ENCODE measurements around the gene UXS1.

GRCh38 chr2:106116248-106116647 is 77.9 kb downstream of the UXS1 start:
- TF ChIP-seq SIN3A (conservative IDR thresholded peaks at IDR 0.05 in 1 of 2, IDR thresholded peaks at IDR 0.05 in 1 of 2; ENCODE audit: low read depth in 1 of 2, low read length in 2 of 2) = no peak
- TF ChIP-seq, protein P1, sequence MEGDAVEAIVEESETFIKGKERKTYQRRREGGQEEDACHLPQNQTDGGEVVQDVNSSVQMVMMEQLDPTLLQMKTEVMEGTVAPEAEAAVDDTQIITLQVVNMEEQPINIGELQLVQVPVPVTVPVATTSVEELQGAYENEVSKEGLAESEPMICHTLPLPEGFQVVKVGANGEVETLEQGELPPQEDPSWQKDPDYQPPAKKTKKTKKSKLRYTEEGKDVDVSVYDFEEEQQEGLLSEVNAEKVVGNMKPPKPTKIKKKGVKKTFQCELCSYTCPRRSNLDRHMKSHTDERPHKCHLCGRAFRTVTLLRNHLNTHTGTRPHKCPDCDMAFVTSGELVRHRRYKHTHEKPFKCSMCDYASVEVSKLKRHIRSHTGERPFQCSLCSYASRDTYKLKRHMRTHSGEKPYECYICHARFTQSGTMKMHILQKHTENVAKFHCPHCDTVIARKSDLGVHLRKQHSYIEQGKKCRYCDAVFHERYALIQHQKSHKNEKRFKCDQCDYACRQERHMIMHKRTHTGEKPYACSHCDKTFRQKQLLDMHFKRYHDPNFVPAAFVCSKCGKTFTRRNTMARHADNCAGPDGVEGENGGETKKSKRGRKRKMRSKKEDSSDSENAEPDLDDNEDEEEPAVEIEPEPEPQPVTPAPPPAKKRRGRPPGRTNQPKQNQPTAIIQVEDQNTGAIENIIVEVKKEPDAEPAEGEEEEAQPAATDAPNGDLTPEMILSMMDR (IDR thresholded peaks at IDR 0.05; ENCODE audit: control extremely low read depth in 1 of 3, insufficient read depth in 1 of 3, low read depth in 1 of 3, low read length in 3 of 3) = no peak
- TF ChIP-seq ATF2 (IDR thresholded peaks at IDR 0.05; ENCODE audit: low read length) = no peak
- no peak for TF ChIP-seq JUND (IDR thresholded peaks at IDR 0.05; ENCODE audit: low read length)
- no peak for TF ChIP-seq JUN (IDR thresholded peaks at IDR 0.05; ENCODE audit: low read depth, low read length)

Data from H1 (cell line).